CD4-positive, alpha-beta memory T cell (primary cell): ENCODE data around the gene CREB3. TPM values are rescaled to one million over a fixed set of nuclear protein-coding genes. Genes with fewer than 3 reads are reported as not detected.

Experiments used
- CTCF ChIA-PET: fragments of 350-600 bp; sonication (Branson Sonifier 250); formaldehyde crosslinking; loops from one replicate; lab custom pipeline; 2021; ENCODE audit warnings: inconsistent platforms; ENCODE audit not compliant: partially characterized antibody; lab: Charles Lee
- POLR2A ChIA-PET: fragments of 350-600 bp; sonication (Branson Sonifier 250); formaldehyde crosslinking; loops from one replicate; lab custom pipeline; 2021; ENCODE audit not compliant: partially characterized antibody; lab: Charles Lee
- DNase-seq, 5 donors: peaks; one replicate each; pipeline versions ENCODE4 v3.0.0 to v3.0.0-alpha.2; 2020 to 2022; ENCODE audit warnings: mixed read lengths in 1 of 5
- H3K27ac ChIP-seq: one replicate; pipeline ENCODE4 v1.7.0; 2013; ENCODE audit warnings: low read depth, low read length
- H3K27me3 ChIP-seq: 2 replicates; pipeline ENCODE4 v1.7.0; 2013; ENCODE audit warnings: mild to moderate bottlenecking, low read length, moderate library complexity; ENCODE audit not compliant: insufficient read depth
- H3K36me3 ChIP-seq: 2 replicates; pipeline ENCODE4 v1.7.0; 2013; ENCODE audit warnings: mild to moderate bottlenecking, low read length, moderate library complexity; ENCODE audit not compliant: insufficient read depth
- H3K4me1 ChIP-seq: 2 replicates; pipeline ENCODE4 v1.7.0; 2013; ENCODE audit warnings: mild to moderate bottlenecking, low read length, moderate library complexity; ENCODE audit not compliant: insufficient read depth
- H3K4me3 ChIP-seq, 2 donors: one replicate each; pipeline ENCODE4 v1.7.0; 2013; ENCODE audit warnings: low read length in 2 of 2, mild to moderate bottlenecking in 1 of 2
- H3K9me3 ChIP-seq, 2 donors: one replicate each; pipeline ENCODE4 v1.7.0; 2013; ENCODE audit warnings: low read length in 2 of 2, control low read depth in 1 of 2; ENCODE audit not compliant: control insufficient read depth in 1 of 2
- H3K27ac Mint-ChIP-seq, 7 donors: one replicate each; pipeline ENCODE4 v1.8.0; 2020 to 2021; ENCODE audit warnings: mixed read lengths in 7 of 7, mild to moderate bottlenecking in 6 of 7, inconsistent platforms in 3 of 7, moderate library complexity in 3 of 7
- H3K27me3 Mint-ChIP-seq, 2 donors: one replicate each; pipeline ENCODE4 v1.8.0; 2020 to 2021; ENCODE audit warnings: mixed read lengths in 2 of 2
- H3K36me3 Mint-ChIP-seq, 2 donors: one replicate each; pipeline ENCODE4 v1.8.0; 2020 to 2021; ENCODE audit warnings: mixed read lengths in 2 of 2, inconsistent platforms in 1 of 2, mild to moderate bottlenecking in 1 of 2
- H3K4me1 Mint-ChIP-seq, 4 donors: one replicate each; pipeline ENCODE4 v1.8.0; 2020 to 2021; ENCODE audit warnings: mixed read lengths in 4 of 4, mild to moderate bottlenecking in 1 of 4
- H3K4me3 Mint-ChIP-seq, 8 donors: one replicate each; pipeline ENCODE4 v1.8.0; 2020 to 2021; ENCODE audit warnings: mixed read lengths in 8 of 8, mild to moderate bottlenecking in 7 of 8, moderate library complexity in 6 of 8, inconsistent platforms in 3 of 8
- H3K9me3 Mint-ChIP-seq, 8 donors: one replicate each; pipeline ENCODE4 v1.8.0; 2020 to 2021; ENCODE audit warnings: mixed read lengths in 8 of 8, mild to moderate bottlenecking in 5 of 8, inconsistent platforms in 3 of 8, moderate library complexity in 1 of 8
- intact Hi-C: fragments of 100-400 bp; cut with micrococcal nuclease; formaldehyde crosslinking; loops from one replicate; pipeline ENCODE4 v1.15.1; 2023
- polyA plus RNA-seq, 2 donors: library from polyadenylated mRNA; unstranded; fragments of 300-500 nt; fragmentation: Illumina TruSeq; gene quantifications; one replicate each; pipeline ENCODE4 v1.2.3, GENCODE V29; 2021
- total RNA-seq, 2 experiments: library from RNA; stranded (reverse); gene quantifications; one replicate each; pipeline ENCODE4 v1.2.3, GENCODE V29; 2021

Gene CREB3
- total and polyA plus RNA-seq, 4 experiments from 2014 or later: 24.8 to 59.7 (median 35.3) TPM

DNA sequence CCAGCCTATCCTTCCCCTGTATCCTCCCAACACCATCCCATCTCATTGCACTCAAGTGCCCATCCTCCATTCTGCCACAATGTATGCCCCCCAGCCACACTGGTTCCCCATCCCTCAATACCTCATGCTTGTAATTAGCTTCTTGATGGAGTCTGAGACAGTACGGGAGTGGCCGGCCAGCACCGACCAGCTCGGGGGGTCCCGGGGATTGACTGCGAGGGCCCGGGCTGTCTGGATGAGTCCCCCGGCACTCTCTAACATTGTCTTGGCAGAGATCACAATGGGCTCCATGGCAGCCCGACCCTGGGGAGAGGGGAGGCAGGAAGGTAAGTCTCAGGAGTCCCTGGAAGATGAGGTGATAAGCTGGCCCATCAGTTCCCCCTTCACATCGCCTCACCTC is 25.5 kb upstream of the CREB3 start:
- CTCF ChIA-PET: interaction anchor here (1.0 to 6.3 kb wide), 3 partner anchors 12 to 90 kb away, joined by 3 to 62 read pairs (median 5); partner anchors contain the start of gene TPM2
- H3K27ac Mint-ChIP-seq: peak overlapping the region in 6 of 7 donors; percentile 26 to 84 (median 72)
- no peaks in the 10 kb centered on the region for H3K9me3 Mint-ChIP-seq
- Histone ChIP-seq H3K27me3 (no peaks in the 10 kb centered on the region), H3K9me3 (no peaks in the 10 kb centered on the region), H3K36me3 (peaks cover 85% of the 10 kb centered on the region), H3K27ac (no peak overlapping the region), H3K4me1 (no peaks in the 10 kb centered on the region), H3K4me3 (no peak overlapping the region)
- no peak for DNase-seq
- peaks cover 76 to 84% of the 10 kb centered on the region in 2 donors for H3K36me3 Mint-ChIP-seq
- H3K4me1 Mint-ChIP-seq: peaks cover 0 to 7% (median 2%) of the 10 kb centered on the region in 4 donors
- H3K4me3 Mint-ChIP-seq: no peak overlapping the region
- H3K27me3 Mint-ChIP-seq: no peaks in the 10 kb centered on the region
- POLR2A ChIA-PET: interaction anchor here (3.1 kb wide), 1 partner anchor 22 kb away, joined by 14 read pairs; no protein-coding TSS in a partner anchor
- intact Hi-C loops: no loop called here

DNA sequence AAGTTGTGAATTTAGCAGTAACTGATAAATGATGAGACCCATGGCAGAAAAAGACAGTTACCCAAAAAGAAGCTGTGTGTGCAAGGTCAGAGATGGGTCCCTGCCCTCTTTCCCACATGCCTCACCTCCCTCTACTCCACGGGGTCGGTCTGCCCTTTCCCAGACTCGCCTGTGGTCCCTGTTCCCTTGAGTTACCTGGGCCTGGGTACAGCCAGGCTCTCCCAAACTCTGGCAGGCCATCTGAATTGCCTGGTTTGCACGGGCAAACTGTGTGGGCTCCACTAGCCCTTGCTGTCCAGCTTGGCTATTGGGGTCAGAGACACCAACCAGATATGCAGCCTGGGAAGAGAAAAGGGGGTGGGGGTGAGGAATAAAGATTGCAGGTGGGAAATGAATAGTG is 24.3 kb upstream of the CREB3 start:
- peak overlapping the region in 3 of 7 donors; percentile 67 to 77 (median 72) for H3K27ac Mint-ChIP-seq
- CTCF ChIA-PET: interaction anchor here (1.6 to 6.3 kb wide), 2 partner anchors 13 to 18 kb away, joined by 5 to 62 read pairs; partner anchors contain the start of gene TPM2
- no peaks in the 10 kb centered on the region for H3K9me3 Mint-ChIP-seq

DNA sequence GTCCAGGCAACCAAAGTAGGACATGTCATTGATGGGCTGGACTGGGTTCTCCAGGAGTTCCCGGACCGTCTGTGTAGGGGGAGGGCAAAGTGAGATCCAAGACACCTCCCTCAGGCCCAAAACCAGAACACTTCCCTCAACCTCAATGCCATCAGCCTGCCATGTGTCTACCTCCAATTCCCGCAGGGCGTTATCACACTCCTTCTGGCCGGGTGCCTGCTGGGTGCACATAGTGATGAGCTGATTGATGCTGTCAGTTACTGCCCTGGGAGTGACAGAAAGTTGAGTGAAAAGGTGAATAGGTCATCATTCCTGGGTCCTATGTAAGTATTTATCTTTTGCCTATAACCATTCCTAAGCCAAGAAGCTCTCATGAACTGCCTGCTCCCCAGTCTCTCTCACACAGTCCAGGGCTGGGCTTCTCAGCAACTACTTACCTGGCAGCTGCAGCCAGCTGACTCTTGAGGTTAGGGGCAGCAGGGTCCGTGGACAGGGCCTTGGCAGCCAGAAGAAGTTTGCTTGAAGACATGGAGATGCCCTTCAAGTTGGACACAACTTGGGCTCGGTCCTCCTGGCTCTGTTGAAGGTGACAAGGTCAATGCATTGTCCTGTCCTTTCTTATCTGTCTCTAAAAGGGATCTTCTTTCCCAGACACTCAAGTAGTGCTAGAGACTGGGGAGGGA is 21.5 kb upstream of the CREB3 start:
- H3K4me1 ChIP-seq: no peaks in the 10 kb centered on the region
- peaks cover 83% of the 10 kb centered on the region for H3K36me3 ChIP-seq
- POLR2A ChIA-PET: no interaction called here
- Mint-ChIP-seq H3K27ac (peak overlapping the region in 2 of 7 donors; percentile 26 to 44), H3K27me3 (no peaks in the 10 kb centered on the region), H3K4me1 (peaks cover 0 to 7% (median 1%) of the 10 kb centered on the region in 4 donors), H3K9me3 (no peaks in the 10 kb centered on the region), H3K36me3 (peaks cover 83 to 90% of the 10 kb centered on the region in 2 donors), H3K4me3 (no peak overlapping the region)
- H3K27me3 ChIP-seq: no peaks in the 10 kb centered on the region
- CTCF ChIA-PET: interaction anchor here (1.2 kb wide), 1 partner anchor 15 kb away, joined by 18 read pairs; no protein-coding TSS in a partner anchor
- no peak for DNase-seq
- intact Hi-C loops: no loop called here
- no peak overlapping the region for H3K4me3 ChIP-seq
- H3K27ac ChIP-seq: no peak overlapping the region
- H3K9me3 ChIP-seq: no peaks in the 10 kb centered on the region

More for the DNA sequence above, 24.3 kb upstream of the CREB3 start:
- POLR2A ChIA-PET: interaction anchor here (3.1 kb wide), 1 partner anchor 21 kb away, joined by 14 read pairs; no protein-coding TSS in a partner anchor
- no peak overlapping the region for H3K27ac ChIP-seq
- no peak overlapping the region for H3K4me3 ChIP-seq
- H3K4me3 Mint-ChIP-seq: no peak overlapping the region
- no peaks in the 10 kb centered on the region for H3K27me3 Mint-ChIP-seq
- no peaks in the 10 kb centered on the region for H3K9me3 ChIP-seq
- peaks cover 75 to 90% of the 10 kb centered on the region in 2 donors for H3K36me3 Mint-ChIP-seq
- no peaks in the 10 kb centered on the region for H3K4me1 ChIP-seq
- intact Hi-C loops: no loop called here
- peaks cover 86% of the 10 kb centered on the region for H3K36me3 ChIP-seq
- no peak for DNase-seq
- no peaks in the 10 kb centered on the region for H3K27me3 ChIP-seq
- H3K4me1 Mint-ChIP-seq: peaks cover 0 to 7% (median 2%) of the 10 kb centered on the region in 4 donors

DNA sequence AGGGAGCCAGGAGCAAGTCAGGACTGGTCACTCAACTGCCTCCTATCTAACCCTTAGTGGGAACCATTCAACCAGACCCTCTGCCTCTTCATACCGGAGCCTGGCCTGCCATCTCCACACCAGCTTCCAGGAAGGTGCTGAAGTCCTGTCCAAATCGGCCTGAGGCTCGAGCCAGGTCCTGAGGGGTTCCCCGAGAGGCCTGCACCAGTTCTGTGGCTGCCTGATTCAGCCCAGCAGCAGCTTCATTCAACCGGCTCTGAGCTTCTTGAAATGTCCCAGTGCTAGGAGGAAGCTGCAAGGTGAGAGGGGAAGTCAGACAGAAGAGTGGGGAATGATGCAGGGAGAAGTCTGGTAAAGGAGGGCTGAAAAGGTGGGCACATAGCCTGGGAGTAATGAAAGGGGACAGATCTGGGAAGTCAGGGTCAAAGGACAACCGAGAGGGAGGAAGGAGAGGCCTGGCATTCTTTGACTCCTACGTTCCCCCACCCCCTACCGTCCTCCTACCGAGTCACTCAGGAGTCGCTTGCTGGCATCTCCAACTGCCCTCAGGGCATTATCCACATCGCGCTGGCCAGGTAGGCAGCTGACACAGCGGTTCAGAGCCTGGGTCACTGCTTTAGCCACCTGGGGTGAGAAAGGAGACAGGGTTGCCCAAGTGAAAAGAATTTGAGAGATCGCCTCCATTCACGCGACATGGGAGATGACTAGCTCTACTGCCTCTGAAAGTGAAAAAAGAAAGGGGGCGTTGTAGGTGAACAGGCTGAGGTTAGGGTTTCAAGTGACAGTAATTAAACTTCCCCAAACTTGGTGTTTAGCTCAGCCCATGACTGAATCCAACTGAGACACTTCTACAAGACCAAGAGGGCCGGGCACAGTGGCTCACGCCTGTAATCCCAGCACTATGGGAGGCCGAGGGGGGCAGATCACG is 20.7 kb upstream of the CREB3 start:
- no peak overlapping the region for H3K4me3 ChIP-seq
- Mint-ChIP-seq H3K27ac (peak overlapping the region in 5 of 7 donors; percentile 27 to 83 (median 56)), H3K4me3 (peak overlapping the region in 1 of 8 donors; percentile 26), H3K9me3 (no peaks in the 10 kb centered on the region), H3K36me3 (peaks cover 84 to 89% of the 10 kb centered on the region in 2 donors), H3K27me3 (no peaks in the 10 kb centered on the region), H3K4me1 (peaks cover 0 to 7% (median 1%) of the 10 kb centered on the region in 4 donors)
- no peak for DNase-seq
- intact Hi-C loops: no loop called here
- no peaks in the 10 kb centered on the region for H3K9me3 ChIP-seq
- H3K27me3 ChIP-seq: no peaks in the 10 kb centered on the region
- H3K4me1 ChIP-seq: no peaks in the 10 kb centered on the region
- no peak overlapping the region for H3K27ac ChIP-seq
- CTCF ChIA-PET: interaction anchor here (1.5 to 8.4 kb wide), 2 partner anchors 9 to 16 kb away, joined by 3 to 76 read pairs; no protein-coding TSS in a partner anchor
- POLR2A ChIA-PET: interaction anchor here (1.0 to 3.0 kb wide), 2 partner anchors 20 to 47 kb away, joined by 3 to 11 read pairs; partner anchors contain the start of genes CREB3 and TLN1
- peaks cover 82% of the 10 kb centered on the region for H3K36me3 ChIP-seq

- no peak for DNase-seq
- no peaks in the 10 kb centered on the region for H3K9me3 ChIP-seq
- H3K4me1 Mint-ChIP-seq: peaks cover 0 to 2% (median 0%) of the 10 kb centered on the region in 4 donors
- no peaks in the 10 kb centered on the region for H3K27me3 Mint-ChIP-seq
- no peaks in the 10 kb centered on the region for H3K9me3 Mint-ChIP-seq
- CTCF ChIA-PET: interaction anchor here (0.8 to 8.4 kb wide), 4 partner anchors 8 to 92 kb away, joined by 3 to 76 read pairs (median 5); no protein-coding TSS in a partner anchor
- POLR2A ChIA-PET: interaction anchor here (0.8 to 3.0 kb wide), 3 partner anchors 19 to 48 kb away, joined by 3 to 11 read pairs (median 3); partner anchors contain the start of genes CREB3 and TLN1
- intact Hi-C loops: no loop called here
- peaks cover 84 to 89% of the 10 kb centered on the region in 2 donors for H3K36me3 Mint-ChIP-seq
- peak overlapping the region in 3 of 7 donors; percentile 55 to 70 (median 60) for H3K27ac Mint-ChIP-seq
- no peaks in the 10 kb centered on the region for H3K27me3 ChIP-seq
- peaks cover 82% of the 10 kb centered on the region for H3K36me3 ChIP-seq
- no peak overlapping the region for H3K27ac ChIP-seq
- no peaks in the 10 kb centered on the region for H3K4me1 ChIP-seq
- H3K4me3 Mint-ChIP-seq: no peak overlapping the region
- no peak overlapping the region for H3K4me3 ChIP-seq
These were observed 19.6 kb upstream of the CREB3 start for GRCh38 chr9:35712762-35713400.

DNA sequence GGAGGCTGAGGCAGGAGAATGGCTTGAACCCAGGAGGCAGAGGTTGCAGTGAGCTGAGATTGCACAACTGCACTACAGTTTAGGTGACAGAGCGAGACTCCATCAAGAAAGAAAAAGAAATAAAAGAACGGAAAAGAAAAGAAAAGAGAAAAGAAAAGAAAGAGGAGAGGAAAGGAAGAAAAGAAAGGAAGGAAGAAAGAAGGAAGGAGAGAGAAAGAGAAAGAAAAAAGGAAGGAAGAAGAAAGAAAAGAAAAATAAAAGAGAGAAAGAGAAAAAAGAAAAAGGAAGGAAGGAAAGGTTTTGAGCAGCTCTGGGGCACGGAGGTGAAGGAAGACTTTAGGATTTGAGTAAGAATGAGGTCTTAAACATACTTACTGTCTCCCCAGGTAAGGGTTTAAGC is 18.9 kb upstream of the CREB3 start:
- H3K36me3 Mint-ChIP-seq: peaks cover 84 to 90% of the 10 kb centered on the region in 2 donors
- intact Hi-C loops: no loop called here

More for the DNA sequence above, 18.9 kb upstream of the CREB3 start:
- H3K27ac Mint-ChIP-seq: peak overlapping the region in 4 of 7 donors; percentile 60 to 84 (median 68)
- ChIA-PET POLR2A (interaction anchor here (0.8 to 3.0 kb wide), 2 partner anchors 19 to 27 kb away, joined by 3 to 11 read pairs; partner anchors contain the start of genes CREB3 and TLN1), CTCF (interaction anchor here (1.5 to 8.4 kb wide), 2 partner anchors 12 to 17 kb away, joined by 3 to 76 read pairs; no protein-coding TSS in a partner anchor)
- Histone ChIP-seq H3K4me3 (no peak overlapping the region), H3K36me3 (peaks cover 83% of the 10 kb centered on the region), H3K4me1 (no peaks in the 10 kb centered on the region), H3K27ac (no peak overlapping the region), H3K9me3 (no peaks in the 10 kb centered on the region), H3K27me3 (no peaks in the 10 kb centered on the region)
- H3K9me3 Mint-ChIP-seq: no peaks in the 10 kb centered on the region
- no peak for DNase-seq
- no peaks in the 10 kb centered on the region for H3K27me3 Mint-ChIP-seq
- H3K4me3 Mint-ChIP-seq: no peak overlapping the region
- H3K4me1 Mint-ChIP-seq: peaks cover 0 to 2% (median 0%) of the 10 kb centered on the region in 4 donors
